Measurements from ENCODE around the gene SHLD2. TPM values are rescaled to one million over a fixed set of nuclear protein-coding genes. Genes with fewer than 3 reads are reported as not detected.
"Not testable (repeated sequence)": the region's sequence is repeated elsewhere in the genome, so short reads cannot be mapped to it uniquely, and the experiment has no call there.

Gene SHLD2
- total RNA-seq, 1 experiment from 2014 or later = 18.6 TPM

DNA sequence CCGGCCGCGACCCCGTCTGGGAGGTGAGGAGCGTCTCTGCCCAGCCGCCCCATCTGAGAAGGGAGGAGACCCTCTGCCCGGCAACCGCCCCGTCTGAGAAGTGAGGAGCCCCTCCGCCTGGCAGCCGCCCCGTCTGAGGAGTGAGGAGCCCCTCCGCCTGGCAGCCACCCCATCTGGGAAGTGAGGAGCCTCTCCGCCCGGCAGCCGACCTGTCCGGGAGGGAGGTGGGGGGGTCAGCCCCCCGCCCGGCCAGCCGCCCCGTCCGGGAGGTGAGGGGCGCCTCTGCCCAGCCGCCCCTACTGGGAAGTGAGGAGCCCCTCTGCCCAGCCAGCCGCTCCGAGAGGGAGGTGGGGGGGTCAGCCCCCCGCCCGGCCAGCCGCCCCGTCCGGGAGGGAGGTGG is 14.4 kb upstream of the SHLD2 start:
- not testable (repeated sequence) for H3K9me3 ChIP-seq, H3K4me3 ChIP-seq, DNase-seq, H3K27me3 ChIP-seq
- H3K36me3 ChIP-seq = peaks cover 15% of the 10 kb centered on the region

DNA sequence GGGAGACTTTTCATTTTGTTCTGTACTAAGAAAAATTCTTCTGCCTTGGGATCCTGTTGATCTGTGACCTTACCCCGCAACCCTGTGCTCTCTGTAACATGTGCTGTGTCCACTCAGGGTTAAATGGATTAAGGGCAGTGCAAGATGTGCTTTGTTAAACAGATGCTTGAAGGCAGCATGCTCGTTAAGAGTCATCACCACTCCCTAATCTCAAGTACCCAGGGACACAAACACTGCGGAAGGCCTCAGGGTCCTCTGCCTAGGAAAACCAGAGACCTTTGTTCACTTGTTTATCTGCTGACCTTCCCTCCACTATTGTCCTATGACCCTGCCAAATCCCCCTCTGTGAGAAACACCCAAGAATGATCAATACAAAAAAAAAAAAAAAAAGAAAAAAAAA is 13.4 kb upstream of the SHLD2 start:
- not testable (repeated sequence) for H3K27me3 ChIP-seq, DNase-seq, H3K4me3 ChIP-seq, H3K9me3 ChIP-seq
- peaks cover 11% of the 10 kb centered on the region for H3K36me3 ChIP-seq

DNA sequence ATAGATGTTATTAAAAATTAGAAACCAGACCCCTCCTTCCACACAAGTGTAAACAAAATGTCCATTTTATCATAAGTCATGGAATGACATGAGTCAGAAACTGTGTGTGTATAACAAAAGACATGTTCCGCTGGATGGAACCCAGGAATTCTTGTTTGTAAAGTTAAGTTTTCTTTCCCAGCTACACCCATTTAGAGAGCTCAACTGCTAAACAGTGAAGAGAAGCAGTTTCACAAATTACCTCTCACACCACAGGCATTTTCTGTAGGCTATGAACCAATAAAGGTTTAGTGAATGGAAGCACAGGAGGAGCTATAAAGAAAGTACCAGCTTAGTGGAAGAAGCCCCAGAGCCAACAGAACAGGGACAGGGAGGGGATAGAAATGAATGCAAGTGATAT is 12.8 kb upstream of the SHLD2 start:
- peaks cover 15% of the 10 kb centered on the region for H3K36me3 ChIP-seq
- not testable (repeated sequence) for H3K4me3 ChIP-seq, H3K27me3 ChIP-seq, H3K9me3 ChIP-seq
- DNase-seq = peak; percentile 17

DNA sequence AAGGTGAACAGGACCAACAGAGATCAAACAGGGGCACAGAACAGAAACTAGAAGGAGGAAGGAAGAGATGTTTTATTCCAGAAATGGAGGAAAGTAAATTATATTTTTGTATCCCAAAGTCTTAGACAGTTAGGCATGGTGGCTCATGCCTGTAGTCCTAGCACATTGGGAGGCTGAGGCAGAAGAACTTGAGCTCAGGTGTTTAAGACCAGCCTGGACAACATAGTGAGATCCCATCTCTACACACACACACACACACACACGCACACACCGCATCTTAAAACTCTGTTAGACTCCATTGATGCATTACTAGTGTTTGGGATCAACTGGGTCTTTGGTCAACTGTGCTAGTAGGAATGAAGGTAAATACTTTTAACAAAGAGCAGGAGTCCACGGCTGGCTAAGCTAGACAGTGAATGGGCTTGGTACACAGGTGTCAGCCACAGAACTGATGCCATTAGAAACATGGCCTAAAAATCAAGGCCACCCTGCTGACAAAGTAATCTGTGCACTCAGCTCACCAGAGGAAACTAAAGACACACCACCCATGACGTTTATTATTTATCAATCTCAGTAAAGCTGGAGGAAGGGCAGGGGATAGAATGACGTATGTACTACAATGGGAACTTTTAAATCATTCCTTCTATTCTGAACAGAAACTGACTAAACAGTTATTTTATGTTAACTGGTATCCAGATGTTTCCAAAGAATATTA is 11.3 kb upstream of the SHLD2 start:
- DNase-seq, H3K27me3 ChIP-seq, H3K9me3 ChIP-seq, H3K4me3 ChIP-seq: not testable (repeated sequence)
- peaks cover 22% of the 10 kb centered on the region for H3K36me3 ChIP-seq

DNA sequence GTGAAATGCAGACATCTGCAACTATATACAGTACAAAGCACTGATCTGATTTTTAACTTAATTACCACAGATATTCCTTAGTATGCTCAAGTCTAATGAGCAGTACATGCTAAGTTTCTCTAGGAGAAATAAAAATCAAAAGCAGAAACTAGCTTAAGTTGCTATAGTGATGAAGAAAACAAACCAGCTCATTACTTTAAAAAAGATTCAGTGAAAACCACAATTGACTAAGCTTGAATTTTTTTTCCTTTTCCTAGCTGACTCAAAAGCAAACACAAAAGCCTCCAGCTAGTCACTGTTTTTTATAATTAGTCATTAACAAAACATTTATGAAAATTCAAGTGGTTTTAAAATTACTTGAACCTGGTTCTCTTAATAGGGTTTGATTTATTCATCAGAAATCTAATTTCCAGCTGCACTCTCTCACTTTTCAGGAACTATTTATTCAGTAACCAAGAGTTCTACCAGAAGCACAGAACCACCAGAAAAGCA is 10.7 kb upstream of the SHLD2 start:
- DNase-seq, H3K27me3 ChIP-seq, H3K9me3 ChIP-seq, H3K4me3 ChIP-seq: not testable (repeated sequence)
- peaks cover 27% of the 10 kb centered on the region for H3K36me3 ChIP-seq

DNA sequence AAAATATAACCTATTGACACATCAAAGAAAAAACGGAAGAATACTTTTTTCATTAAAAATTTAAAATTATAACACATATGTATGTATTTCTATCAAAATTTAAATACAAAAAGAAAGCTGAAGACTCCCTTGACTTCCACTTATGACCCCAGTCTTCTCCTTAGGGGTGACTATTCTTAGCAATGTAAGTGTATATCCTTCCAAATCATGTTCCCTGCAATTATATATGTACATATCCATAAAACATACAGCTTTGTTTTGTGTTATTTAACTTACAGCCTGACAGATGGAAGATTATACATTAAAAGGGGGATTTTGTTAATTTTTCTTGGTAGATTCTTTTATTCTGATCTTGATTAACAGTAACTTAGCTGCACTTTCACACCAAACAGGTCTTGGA is 9.5 kb upstream of the SHLD2 start:
- H3K27me3 ChIP-seq = no peaks in the 10 kb centered on the region
- H3K9me3 ChIP-seq = no peaks in the 10 kb centered on the region
- peaks cover 30% of the 10 kb centered on the region for H3K36me3 ChIP-seq
- no peak overlapping the region for H3K4me3 ChIP-seq
- no peak for DNase-seq

DNA sequence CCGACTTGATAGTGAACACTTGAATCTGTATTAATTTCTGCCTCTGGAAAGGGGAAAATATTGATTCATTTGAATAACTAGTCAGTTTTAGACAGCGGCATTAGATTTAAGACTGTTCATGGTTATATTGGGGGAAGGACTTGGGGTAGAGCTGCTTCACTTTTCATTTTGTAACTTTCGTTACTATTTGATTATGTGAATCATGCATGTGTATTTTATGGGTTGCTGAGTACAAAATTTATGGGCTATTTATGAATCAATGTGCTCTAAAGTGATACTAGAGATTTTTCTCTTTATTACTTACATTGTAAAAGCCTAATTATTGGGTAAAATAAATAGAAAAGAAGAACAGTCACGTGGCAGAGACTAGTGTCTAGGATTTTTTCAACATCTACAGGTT is 5.3 kb upstream of the SHLD2 start:
- Histone ChIP-seq H3K27me3 (no peaks in the 10 kb centered on the region), H3K36me3 (peaks cover 43% of the 10 kb centered on the region), H3K4me3 (no peak overlapping the region), H3K9me3 (no peaks in the 10 kb centered on the region)
- DNase-seq = no peak

DNA sequence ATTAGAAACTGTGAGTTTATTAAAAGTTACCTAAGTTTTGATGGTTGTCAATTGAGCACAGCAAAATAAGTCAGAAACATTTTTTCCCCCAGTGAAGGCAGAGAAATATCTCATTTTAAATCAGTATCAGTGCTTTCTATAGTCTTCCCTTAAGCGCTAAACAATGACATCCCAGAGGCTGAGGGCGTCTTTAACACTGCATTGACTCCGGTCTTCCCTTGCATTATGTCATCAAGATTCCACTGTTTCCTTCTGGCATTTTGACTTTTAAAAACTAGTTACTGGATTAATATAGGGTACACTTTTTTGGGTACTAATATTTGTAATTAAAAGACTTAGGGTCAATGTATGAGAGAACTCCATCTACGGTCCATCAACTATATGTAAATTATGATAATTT is 4.2 kb upstream of the SHLD2 start:
- Histone ChIP-seq H3K9me3 (no peaks in the 10 kb centered on the region), H3K27me3 (no peaks in the 10 kb centered on the region), H3K4me3 (no peak overlapping the region), H3K36me3 (peaks cover 40% of the 10 kb centered on the region)
- no peak for DNase-seq

DNA sequence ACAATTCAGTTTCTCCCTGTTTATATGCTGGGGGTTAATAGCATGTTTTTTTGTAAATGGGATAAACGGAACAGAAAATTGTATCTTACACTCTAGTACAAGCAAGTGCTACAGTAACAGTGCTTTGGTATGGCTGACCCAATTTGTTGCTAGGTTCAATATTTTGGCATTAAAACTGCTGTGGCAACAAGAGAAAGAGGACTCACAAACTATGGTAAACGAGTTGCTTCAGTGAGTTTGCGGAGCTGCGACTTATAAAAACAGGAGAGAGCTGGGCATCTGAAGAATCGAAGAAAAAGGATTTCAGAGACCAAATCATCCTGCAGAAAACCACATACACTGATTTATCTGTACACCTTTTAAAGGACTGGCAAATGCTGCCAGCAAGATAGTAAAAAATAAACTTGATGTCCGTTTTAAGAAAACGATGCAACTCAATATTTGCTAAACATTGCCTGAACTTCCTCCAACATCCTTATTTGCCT is 2.6 kb upstream of the SHLD2 start:
- no peak for DNase-seq
- H3K9me3 ChIP-seq = no peaks in the 10 kb centered on the region

DNA sequence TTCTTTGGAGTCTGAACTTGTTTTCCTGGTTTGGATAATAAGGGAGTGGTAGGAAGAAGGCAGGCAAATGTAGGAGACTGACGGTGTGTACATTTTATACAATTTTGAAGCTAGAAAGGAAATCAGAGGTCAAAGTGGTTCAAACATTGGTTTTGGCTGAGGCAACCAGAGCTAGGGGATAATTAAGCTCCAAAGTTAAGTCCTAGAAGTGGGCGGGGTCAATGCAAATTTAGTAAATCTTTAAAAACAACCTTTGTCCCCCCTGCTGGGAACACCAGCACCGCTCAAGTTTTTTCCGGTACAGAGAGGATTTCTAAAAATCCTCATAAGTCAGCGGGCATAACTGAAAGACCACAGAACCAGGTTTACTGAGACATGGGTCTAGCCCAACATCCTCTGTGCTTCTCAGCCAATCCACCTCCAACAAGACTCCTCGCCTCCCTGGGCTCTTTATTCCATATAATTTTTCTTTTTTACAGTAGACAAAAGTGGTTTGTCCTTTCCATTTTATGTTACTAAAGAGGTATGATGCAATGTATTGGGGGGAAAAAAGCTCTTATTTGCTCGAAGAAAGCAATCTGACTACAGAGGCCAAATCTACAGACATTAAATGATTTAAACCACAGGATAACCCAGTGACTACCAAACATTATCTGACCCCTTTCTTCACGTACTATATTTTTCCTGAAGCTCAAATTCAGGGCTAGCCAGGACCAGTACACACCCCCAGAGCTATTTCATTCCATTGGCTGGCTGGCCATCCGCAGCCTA is 2.0 kb upstream of the SHLD2 start:
- H3K4me3 ChIP-seq = peak overlapping the region; percentile 67
- H3K9me3 ChIP-seq = no peaks in the 10 kb centered on the region
- peak; percentile 15 for DNase-seq
- H3K27me3 ChIP-seq = no peaks in the 10 kb centered on the region
- H3K36me3 ChIP-seq = peaks cover 40% of the 10 kb centered on the region

More for the DNA sequence above, 2.6 kb upstream of the SHLD2 start:
- Histone ChIP-seq H3K27me3 (no peaks in the 10 kb centered on the region), H3K4me3 (peak overlapping the region; percentile 67), H3K36me3 (peaks cover 38% of the 10 kb centered on the region)

DNA sequence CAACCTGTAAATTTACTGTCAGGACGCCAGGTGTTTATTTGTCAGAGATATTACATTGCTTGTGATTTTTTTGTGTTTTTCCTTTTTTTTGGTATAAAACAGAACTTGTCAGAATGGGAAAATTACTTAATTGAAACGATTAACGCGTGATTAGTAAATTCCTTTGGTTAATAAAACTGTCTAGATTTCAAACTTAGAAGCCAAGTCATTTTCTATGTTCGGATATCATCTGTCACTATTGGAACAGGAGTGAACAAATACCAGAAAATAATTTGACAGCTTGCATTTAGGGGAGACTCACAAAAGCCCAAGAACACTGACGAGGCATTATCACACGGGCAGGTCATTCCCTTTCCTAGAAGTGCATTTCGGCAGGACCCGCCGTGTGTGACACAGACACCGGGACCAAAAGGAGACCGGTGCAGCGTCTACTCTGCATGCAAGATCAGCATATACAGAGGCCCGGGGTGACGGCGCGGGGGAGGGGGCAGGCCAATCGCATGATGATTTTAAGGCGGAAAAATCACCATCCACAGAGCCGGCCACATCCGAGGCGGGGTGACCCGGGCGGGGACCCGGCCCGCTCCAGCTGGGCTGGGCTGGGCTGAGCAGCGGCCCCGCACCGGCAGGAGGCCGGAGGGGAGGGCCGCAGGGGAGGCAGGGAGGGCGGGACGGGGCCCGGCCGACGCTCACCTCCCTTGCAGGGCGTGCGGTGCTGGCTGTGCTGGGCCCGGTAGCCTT is 1.2 kb upstream of the SHLD2 start:
- peak; percentile 62 for DNase-seq
- no peaks in the 10 kb centered on the region for H3K27me3 ChIP-seq
- H3K36me3 ChIP-seq = peaks cover 41% of the 10 kb centered on the region
- H3K4me3 ChIP-seq = peak overlapping the region; percentile 67
- no peaks in the 10 kb centered on the region for H3K9me3 ChIP-seq

DNA sequence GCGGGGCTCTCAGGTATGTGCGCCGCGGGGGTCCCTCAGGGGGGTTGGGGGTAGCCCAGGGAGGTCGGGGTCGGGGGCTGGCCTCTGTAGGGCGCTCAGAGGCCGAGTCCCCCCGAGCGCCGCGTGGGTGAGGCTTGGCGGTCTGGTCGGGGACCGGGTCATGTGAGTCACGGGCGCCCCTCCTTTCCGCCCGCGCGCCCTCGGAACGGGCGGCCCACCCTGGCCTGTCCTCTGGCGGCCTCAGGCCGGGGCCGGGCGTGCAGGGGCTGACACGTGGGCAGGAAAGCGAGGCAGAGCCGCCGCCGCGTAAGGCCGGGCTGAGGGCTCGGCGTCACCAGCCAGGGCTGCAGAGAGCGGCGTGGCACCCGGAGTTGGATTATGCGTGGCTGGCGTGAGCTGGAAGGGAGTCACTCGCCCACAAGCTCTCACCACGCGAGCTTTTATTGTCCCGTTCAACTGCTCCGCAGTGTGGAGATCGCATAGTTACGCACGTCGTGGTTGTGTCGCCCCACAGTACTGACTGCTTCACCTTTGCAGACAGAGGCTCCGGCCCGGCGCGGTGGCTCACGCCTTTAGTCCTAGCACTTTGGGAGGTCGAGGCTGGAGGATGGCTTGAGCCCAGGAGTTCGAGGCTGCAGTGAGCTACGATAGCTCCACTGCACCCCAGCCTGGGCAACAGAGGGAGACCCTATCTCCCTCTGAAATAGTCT is 385 bp downstream of the SHLD2 start:
- Histone ChIP-seq H3K36me3 (peaks cover 48% of the 10 kb centered on the region), H3K4me3 (peak overlapping the region; percentile 63), H3K9me3 (peaks cover 4% of the 10 kb centered on the region; the same call in 1 of the 2 replicates), H3K27me3 (no peaks in the 10 kb centered on the region)
- peak; percentile 95 for DNase-seq

DNA sequence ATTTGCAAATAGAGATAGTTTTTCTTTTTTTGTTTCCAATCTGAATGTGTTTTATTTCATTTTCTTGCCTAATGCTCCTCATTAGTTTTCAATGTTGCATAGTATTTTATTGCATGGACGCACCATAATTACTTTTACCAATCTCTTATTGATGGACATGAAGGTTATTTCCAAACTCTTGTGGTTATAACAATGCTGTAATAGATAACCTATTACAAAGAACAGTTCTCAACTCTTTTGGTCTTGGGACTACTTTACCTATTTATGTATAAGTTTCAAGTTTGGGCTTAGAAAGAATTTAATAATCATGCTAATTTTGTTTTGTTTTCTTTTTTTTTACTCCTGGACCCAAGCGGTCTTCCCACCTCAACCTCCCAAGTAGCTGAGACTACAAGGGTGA is 7.0 kb downstream of the SHLD2 start:
- peaks cover 4% of the 10 kb centered on the region; the same call in 1 of the 2 replicates for H3K9me3 ChIP-seq
- H3K4me3 ChIP-seq = no peak overlapping the region
- H3K36me3 ChIP-seq = peaks cover 73% of the 10 kb centered on the region
- DNase-seq = no peak
- no peaks in the 10 kb centered on the region for H3K27me3 ChIP-seq

DNA sequence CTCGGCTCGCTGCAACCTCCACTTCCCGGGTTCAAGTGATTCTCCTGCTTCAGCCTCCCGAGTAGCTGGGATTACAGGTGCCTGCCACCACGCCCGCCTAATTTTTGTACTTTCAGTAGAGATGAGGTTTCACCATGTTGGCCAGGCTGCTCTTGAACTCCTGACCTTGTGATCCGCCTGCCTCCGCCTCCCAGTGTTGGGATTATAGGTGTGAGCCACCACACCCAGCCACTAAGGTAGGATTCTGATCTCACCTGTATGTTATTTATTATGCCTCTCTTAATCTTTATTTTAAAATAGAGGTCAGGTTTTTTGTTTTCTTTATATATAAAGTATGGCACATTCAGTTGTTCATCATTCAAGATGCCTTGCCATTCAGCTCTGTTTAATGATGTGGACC is 9.7 kb downstream of the SHLD2 start:
- not testable (repeated sequence) for H3K9me3 ChIP-seq, H3K4me3 ChIP-seq, H3K27me3 ChIP-seq, DNase-seq
- H3K36me3 ChIP-seq = peaks cover 68% of the 10 kb centered on the region

DNA sequence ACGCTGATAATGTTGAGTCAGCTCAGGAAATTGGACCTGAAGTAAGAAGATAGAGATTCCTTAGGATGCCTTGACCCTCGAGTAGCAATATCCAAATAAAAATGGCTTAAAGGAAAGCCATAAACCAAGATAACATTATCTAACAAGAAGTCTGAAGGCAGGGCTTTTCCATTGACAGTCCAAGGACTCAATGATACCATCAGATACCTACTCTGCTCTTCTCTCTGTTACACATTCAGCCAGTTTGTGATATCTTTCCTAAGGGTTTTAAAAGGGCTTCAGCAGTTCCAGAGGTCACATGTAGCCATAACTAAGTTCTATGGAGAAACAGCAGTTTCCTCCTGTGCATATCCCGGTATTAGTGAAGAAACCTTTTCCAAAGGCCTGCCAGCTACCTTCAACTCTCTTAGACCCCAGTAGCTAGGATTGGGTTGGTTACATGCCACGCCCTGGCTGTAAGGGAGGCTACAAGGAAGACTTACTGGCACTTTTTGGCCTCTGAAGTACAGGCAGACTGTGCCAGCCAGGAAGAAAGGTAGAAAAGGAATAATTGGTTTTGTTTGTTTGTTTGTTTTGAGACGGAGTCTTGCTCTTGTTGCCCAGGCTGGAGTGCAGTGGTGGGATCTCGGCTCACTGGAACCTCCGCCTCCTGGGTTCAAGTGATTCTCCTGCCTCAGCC is 10.6 kb downstream of the SHLD2 start:
- no peaks in the 10 kb centered on the region for H3K9me3 ChIP-seq
- peaks cover 71% of the 10 kb centered on the region for H3K36me3 ChIP-seq
- H3K27me3 ChIP-seq = no peaks in the 10 kb centered on the region
- DNase-seq = no peak
- H3K4me3 ChIP-seq = no peak overlapping the region

DNA sequence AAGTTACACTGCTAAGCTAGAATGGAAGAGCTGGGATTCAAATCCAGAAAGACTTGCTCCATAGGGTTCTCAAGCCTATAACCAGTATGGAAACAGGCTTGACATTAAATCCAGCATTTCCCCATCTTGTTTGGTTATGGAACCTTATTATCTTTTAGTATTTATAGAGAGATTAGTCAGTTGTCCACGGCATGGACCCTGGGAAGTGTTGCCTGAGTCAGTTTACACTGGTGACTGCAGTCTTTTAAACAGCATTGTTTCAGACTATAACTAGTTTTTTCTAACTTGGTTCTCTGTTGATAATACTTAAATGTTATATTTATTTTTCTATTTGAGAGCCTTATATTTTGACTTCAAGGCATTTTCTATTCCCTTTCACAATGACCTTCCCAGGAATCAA is 23.1 kb downstream of the SHLD2 start:
- not testable (repeated sequence) for H3K4me3 ChIP-seq, H3K9me3 ChIP-seq, DNase-seq, H3K27me3 ChIP-seq, H3K36me3 ChIP-seq

Data from MG63 (cell line).